ENCODE results near the gene MRPL20.

GRCh38 chr1:1380860-1381259, 26.2 kb downstream of the MRPL20 start:
- TF ChIP-seq EP300 (IDR thresholded peaks at IDR 0.05) (no peak), CTCF (IDR thresholded peaks at IDR 0.05) (no peak)
